ENCODE measurements around the gene KIF1A.

The KIF1A gene

DNA sequence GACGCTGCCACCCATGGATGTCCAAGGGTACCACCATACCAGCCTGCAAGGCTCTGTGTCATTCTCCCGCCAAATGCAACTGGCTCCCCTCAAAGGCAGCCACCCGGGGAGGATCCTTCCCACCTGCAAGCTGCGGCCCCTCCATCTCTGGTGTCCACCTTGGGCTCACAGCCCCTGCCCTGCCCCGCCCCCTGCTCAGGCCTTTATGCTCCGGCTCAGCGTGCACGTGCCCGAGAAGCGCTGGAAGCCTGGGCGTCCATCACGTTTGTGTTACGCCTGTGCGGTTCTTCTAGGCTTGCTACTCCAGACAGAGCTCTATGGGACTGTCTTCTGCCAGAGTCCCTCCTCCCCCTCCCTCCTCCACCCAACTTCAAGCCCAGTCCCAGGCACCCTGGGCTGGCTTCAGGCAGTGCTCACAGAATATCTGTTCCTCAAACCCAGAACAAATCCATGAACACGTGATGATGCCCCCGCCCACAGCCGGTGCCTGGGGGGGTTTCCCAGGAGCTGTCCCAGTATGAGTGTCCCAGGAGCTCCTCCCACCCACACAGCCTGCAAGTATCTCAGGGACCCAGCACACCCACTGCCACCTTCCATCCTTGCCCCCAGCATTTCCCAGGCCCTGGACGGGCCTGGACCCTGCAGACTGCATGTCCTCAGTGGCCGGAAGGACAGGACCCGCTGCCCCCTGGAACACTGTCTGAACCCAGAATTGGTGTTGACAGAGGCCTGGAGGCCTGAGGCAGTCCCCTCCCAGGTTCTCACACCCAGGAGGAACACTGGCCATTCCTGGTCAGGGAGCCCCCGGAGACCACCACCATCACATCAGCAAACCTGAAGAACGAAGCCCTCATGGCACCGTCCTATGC is 30.3 kb downstream of the KIF1A start:
- Histone ChIP-seq H3K4me1 (ENCODE audit: insufficient read depth, low read length) (no peaks in the 10 kb centered on the region; the same call in 1 of the 2 replicates), H3K36me3 (ENCODE audit: insufficient read depth, low read length) (peaks cover 64% of the 10 kb centered on the region), H3K4me3 (ENCODE audit: low read length) (no peak overlapping the region), H3K9ac (ENCODE audit: low read depth, low read length) (no peak overlapping the region), H3K27ac (ENCODE audit: low read depth, low read length) (no peak overlapping the region), H3K27me3 (ENCODE audit: insufficient read depth, low read length) (no peaks in the 10 kb centered on the region), H3K9me3 (ENCODE audit: insufficient read depth, low read depth, low read length) (no peaks in the 10 kb centered on the region)
- WGBS: 93% methylated on average over 23 of the region's 23 CpGs

DNA sequence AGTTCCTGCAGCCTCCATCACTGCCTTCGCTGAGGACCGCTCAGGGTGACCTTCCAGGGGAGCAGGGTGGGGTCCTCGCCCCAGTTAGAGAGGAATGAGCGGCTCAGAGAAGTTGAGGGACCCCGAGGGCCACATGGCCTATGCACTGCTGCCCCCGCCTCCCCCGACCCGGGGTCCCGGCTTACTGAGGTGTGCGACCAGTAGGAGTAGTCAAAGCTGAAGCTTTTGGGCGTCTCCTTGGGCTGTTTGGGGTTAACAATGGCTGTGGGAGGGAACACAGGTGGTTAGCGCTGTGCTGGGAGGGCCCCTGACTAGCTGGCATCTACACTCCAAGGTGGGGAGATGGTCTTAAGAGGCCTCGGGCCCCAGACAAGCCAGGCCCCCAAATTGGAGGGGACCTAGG is 31.0 kb downstream of the KIF1A start:
- no peak overlapping the region for H3K4me3 ChIP-seq (ENCODE audit: low read length)
- 96% methylated on average over 13 of the region's 13 CpGs for WGBS
- H3K27ac ChIP-seq (ENCODE audit: low read depth, low read length): no peak overlapping the region
- H3K9ac ChIP-seq (ENCODE audit: low read depth, low read length): no peak overlapping the region
- H3K4me1 ChIP-seq (ENCODE audit: insufficient read depth, low read length): no peaks in the 10 kb centered on the region; the same call in 1 of the 2 replicates
- H3K27me3 ChIP-seq (ENCODE audit: insufficient read depth, low read length): no peaks in the 10 kb centered on the region
- peaks cover 65% of the 10 kb centered on the region for H3K36me3 ChIP-seq (ENCODE audit: insufficient read depth, low read length)
- no peaks in the 10 kb centered on the region for H3K9me3 ChIP-seq (ENCODE audit: insufficient read depth, low read depth, low read length)

DNA sequence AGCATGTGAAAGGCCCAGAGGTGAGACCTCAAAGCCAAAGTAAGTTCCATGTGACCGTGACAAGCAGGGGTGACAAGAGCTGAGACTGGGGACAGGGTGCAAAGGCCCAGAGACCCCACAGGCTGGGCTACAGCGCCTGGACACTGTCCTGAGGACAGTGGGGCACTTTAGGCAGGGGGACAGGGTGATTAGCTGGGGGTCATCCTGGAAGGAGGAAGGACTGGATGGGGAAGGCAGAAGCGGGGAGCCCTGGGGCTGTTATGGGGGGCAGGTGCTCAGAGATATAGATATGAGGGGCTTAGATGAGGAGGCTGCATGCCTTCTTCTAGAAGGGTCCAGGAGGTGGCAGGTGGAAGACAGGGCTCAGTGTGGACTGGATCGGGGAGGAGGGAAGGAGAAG is 31.5 kb downstream of the KIF1A start:
- Histone ChIP-seq H3K36me3 (ENCODE audit: insufficient read depth, low read length) (peaks cover 66% of the 10 kb centered on the region), H3K4me3 (ENCODE audit: low read length) (no peak overlapping the region), H3K9ac (ENCODE audit: low read depth, low read length) (no peak overlapping the region), H3K4me1 (ENCODE audit: insufficient read depth, low read length) (no peaks in the 10 kb centered on the region; the same call in 1 of the 2 replicates), H3K27ac (ENCODE audit: low read depth, low read length) (no peak overlapping the region), H3K27me3 (ENCODE audit: insufficient read depth, low read length) (no peaks in the 10 kb centered on the region), H3K9me3 (ENCODE audit: insufficient read depth, low read depth, low read length) (no peaks in the 10 kb centered on the region)
- WGBS: 95% methylated on average over 4 of the region's 4 CpGs

DNA sequence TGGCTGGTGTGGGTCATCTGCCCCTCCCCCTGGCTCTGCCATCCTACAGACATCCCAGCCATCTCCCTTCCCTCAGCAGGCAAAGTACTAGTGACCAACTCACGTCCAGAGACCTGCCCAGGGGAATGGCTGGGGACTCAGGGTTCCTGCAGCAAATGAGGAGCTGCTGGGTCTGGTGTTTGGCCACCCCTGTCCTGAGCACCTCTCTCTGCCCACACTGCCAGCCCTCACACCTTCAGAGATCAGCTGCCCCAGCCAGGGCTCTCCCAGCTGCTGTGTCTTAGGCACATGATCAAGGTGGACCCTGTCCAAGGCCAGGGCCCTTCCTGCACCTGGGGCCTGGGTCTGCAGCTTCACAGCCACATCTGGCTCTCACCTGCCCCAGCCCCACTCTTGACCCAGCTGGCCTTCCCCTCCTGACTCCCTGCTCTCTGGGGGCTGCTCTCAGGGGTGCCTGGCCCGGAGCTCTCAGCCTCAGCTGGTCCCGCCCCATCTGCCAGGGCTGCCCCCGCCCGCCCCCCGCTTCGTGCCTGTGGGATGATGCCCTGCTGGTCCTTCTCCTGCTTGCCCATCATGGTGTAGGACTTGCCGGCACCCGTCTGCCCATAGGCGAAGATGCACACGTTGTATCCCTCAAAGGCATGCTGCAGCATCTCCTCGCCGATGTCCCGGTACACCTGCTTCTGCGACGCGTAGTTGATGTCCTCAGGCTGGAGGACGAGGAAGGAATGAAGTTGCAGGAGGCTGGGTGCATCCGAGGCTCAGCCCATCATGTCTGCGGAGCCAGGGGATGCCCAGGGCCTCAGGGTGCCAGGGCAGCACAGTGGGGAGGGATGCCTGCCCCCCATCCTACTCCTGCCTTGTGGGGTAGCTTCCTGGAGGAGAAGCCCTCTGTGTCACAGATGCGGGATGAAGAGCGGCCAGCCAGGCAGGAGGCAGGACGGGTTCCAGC is 32.2 kb downstream of the KIF1A start:
- Histone ChIP-seq H3K4me1 (ENCODE audit: insufficient read depth, low read length) (no peaks in the 10 kb centered on the region), H3K27ac (ENCODE audit: low read depth, low read length) (no peak overlapping the region), H3K4me3 (ENCODE audit: low read length) (no peak overlapping the region), H3K9ac (ENCODE audit: low read depth, low read length) (no peak overlapping the region), H3K9me3 (ENCODE audit: insufficient read depth, low read depth, low read length) (no peaks in the 10 kb centered on the region), H3K36me3 (ENCODE audit: insufficient read depth, low read length) (peaks cover 67% of the 10 kb centered on the region), H3K27me3 (ENCODE audit: insufficient read depth, low read length) (no peaks in the 10 kb centered on the region)
- 94% methylated on average over 23 of the region's 23 CpGs for WGBS

DNA sequence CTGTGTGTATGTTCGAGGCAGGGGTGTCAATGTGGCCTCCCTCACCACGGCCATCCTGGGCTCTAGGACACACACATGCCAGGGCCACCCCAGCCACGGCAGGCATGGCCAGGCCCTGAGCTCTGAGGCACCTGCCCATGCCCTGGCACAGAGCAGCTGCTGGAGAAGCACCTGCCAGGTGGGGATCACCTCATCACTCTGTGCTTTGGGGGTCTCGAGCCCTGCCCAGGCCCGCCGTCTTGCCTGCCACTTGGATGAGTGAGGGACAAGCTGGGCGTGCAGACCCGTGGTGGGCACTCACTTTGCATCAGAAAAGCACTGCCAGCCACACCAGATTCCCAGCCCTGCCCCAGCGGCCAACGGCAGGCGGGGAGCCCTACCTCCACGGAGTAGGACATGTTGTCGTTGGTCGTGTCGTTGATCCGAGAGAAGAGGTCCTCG is 33.1 kb downstream of the KIF1A start:
- H3K4me1 ChIP-seq (ENCODE audit: insufficient read depth, low read length): no peaks in the 10 kb centered on the region
- no peak overlapping the region for H3K9ac ChIP-seq (ENCODE audit: low read depth, low read length)
- H3K36me3 ChIP-seq (ENCODE audit: insufficient read depth, low read length): peaks cover 69% of the 10 kb centered on the region
- H3K4me3 ChIP-seq (ENCODE audit: low read length): no peak overlapping the region
- no peaks in the 10 kb centered on the region for H3K9me3 ChIP-seq (ENCODE audit: insufficient read depth, low read depth, low read length)
- WGBS: 92% methylated on average over 17 of the region's 17 CpGs
- no peaks in the 10 kb centered on the region for H3K27me3 ChIP-seq (ENCODE audit: insufficient read depth, low read length)
- H3K27ac ChIP-seq (ENCODE audit: low read depth, low read length): no peak overlapping the region

DNA sequence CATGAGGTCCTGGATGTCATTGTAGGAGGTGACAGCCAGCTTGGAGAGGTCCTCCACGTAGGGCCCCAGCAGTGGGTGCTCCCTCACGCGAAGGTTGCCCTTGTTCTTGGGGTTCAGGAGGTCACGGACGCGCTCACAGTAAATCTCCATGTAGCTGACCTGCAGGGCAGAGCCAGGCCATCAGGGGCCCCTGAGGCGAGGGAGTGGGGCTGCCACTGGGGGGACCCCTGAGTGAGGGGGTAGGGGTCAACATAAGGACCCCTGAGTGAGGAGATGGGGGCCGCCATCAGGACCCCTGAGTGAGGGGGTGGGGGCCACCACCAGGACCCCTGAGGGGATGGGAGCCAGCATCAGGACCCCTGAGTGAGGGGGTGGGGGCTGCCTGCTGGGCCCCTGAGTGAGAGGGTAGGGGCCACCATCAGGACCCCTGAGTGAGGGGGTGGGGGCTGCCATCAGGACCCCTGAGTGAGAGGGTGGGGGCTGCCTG is 33.6 kb downstream of the KIF1A start:
- no peak overlapping the region for H3K27ac ChIP-seq (ENCODE audit: low read depth, low read length)
- WGBS: 95% methylated on average over 8 of the region's 8 CpGs
- H3K9ac ChIP-seq (ENCODE audit: low read depth, low read length): no peak overlapping the region
- no peaks in the 10 kb centered on the region for H3K4me1 ChIP-seq (ENCODE audit: insufficient read depth, low read length)
- H3K36me3 ChIP-seq (ENCODE audit: insufficient read depth, low read length): peaks cover 74% of the 10 kb centered on the region
- no peak overlapping the region for H3K4me3 ChIP-seq (ENCODE audit: low read length)
- no peaks in the 10 kb centered on the region for H3K27me3 ChIP-seq (ENCODE audit: insufficient read depth, low read length)
- no peaks in the 10 kb centered on the region for H3K9me3 ChIP-seq (ENCODE audit: insufficient read depth, low read depth, low read length)

DNA sequence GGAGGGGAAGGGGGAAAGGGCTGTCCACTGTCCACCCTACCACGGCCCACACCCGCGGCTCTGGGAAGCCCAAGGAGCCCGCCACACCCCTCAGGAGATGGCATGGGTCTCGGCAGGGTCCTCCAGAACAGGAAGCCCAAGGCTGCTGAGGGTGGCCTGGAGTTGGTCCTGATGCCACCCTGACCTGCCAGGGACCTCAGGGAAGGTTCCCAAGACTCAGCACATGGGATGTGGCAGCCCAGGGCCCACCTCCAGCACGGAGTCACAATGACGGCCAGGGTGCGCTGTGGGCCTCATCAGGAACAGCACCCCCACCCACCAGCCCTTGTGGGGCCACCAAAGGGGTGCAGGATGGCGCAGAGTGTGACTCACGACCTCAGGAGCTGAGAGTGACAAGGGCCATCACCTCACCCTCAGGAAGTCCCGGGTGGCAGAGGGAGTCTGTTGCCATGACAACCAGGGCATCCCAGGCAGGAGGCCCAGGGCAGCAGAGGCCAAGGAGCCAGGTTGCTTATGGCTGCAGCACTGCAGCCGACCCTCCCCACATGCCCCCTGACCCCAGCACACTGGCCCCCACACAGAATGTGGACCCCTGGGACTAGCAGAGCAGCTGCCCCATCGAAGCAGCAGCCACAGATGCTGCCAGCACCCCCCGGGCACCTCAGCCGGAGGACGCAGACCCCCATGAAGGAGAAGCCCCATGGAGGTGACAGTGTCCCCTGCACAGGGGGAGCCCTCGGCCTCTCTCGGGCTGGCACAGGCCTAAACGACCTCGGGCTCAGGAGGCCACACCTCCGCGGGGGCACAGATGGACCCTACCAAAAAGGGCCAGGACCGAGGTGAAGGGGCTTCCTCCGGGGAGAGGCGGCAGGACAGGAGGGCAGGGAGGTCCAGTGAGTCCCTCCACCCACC is 34.3 kb downstream of the KIF1A start:
- no peak overlapping the region for H3K27ac ChIP-seq (ENCODE audit: low read depth, low read length)
- no peaks in the 10 kb centered on the region for H3K27me3 ChIP-seq (ENCODE audit: insufficient read depth, low read length)
- no peak overlapping the region for H3K9ac ChIP-seq (ENCODE audit: low read depth, low read length)
- no peaks in the 10 kb centered on the region for H3K4me1 ChIP-seq (ENCODE audit: insufficient read depth, low read length)
- H3K36me3 ChIP-seq (ENCODE audit: insufficient read depth, low read length): peaks cover 74% of the 10 kb centered on the region
- no peak overlapping the region for H3K4me3 ChIP-seq (ENCODE audit: low read length)
- H3K9me3 ChIP-seq (ENCODE audit: insufficient read depth, low read depth, low read length): no peaks in the 10 kb centered on the region
- 93% methylated on average over 25 of the region's 25 CpGs for WGBS

DNA sequence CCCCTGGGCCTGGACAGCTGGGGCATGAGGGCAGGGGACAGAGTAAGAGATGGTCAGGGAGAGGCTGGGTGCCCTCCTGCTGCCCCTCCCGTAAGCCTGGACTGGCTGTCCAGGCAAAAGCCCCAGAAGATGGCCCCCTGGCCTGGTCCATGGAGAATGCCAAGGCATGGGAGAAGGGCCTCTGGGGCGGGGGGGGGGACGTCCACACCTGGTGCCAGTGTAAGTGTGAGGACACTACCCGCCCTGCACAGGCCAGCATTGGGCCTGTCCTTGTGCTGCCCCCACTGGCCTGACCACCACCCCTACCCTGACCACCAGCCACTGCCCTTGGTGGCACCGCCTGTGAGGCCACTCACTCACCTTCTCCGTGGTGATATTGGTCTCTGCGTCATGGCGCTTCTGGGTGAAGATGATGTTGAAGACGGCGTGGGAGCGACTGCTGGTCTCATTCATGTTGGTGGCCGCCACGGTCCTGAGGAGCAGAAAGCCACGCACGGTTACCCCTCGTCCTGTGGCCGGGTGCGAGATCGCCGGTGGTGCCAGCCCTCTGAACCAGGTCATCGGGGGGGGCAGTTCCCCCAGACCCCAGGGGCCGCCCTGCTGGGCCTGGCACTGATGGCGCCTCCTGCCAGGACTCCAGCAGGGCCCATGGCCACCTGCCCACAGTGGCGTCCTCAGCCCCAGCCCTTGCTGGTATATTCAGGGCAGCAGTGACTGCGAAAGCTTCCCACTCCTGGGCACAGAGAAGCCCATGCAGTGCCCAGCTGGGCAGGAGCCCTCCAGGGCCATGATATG is 35.2 kb downstream of the KIF1A start:
- Histone ChIP-seq H3K36me3 (ENCODE audit: insufficient read depth, low read length) (peaks cover 74% of the 10 kb centered on the region), H3K4me1 (ENCODE audit: insufficient read depth, low read length) (no peaks in the 10 kb centered on the region), H3K27me3 (ENCODE audit: insufficient read depth, low read length) (no peaks in the 10 kb centered on the region), H3K9ac (ENCODE audit: low read depth, low read length) (no peak overlapping the region), H3K9me3 (ENCODE audit: insufficient read depth, low read depth, low read length) (no peaks in the 10 kb centered on the region), H3K27ac (ENCODE audit: low read depth, low read length) (no peak overlapping the region), H3K4me3 (ENCODE audit: low read length) (no peak overlapping the region)
- WGBS: 94% methylated on average over 25 of the region's 25 CpGs

DNA sequence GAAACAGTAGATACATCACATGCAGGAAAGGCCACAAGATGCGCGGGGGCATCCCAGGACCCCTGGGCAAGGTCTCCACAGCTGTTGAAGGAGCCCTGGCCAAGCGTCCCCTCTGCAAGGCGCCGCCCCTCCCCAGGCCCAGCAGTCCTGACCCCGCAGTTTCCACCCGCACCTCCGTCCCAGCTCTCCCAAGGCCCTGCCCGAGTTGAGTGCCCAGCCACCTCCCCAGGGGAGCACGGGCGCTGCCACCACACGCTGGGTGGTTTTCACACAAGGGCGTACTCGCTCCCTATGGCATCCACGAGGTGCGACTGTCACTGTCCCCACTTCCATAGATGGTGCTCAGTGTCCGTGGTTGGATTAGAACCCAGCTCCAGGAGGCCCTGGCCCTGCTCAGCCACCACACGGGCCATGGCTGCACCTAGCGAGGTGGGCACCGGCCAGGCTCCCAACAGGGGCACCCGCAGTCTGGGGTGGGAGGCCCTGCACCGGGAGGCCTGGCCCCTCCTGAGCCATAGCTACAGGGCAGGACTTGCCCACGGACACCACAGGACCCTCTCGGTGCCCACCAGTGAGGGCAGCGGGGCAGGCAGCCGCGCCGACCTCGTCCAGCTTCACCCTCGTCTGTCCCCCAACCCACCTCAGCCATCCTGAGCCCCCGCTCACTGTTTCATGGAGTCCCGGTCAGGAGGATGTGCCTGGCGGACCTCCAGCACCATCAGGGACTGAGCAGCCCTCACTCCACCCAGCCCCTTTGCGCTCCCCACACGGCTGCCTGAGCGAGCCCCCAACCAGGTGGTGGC is 36.0 kb downstream of the KIF1A start:
- 96% methylated on average over 36 of the region's 36 CpGs for WGBS
- no peaks in the 10 kb centered on the region for H3K27me3 ChIP-seq (ENCODE audit: insufficient read depth, low read length)
- H3K4me1 ChIP-seq (ENCODE audit: insufficient read depth, low read length): no peaks in the 10 kb centered on the region
- H3K36me3 ChIP-seq (ENCODE audit: insufficient read depth, low read length): peaks cover 73% of the 10 kb centered on the region
- H3K9me3 ChIP-seq (ENCODE audit: insufficient read depth, low read depth, low read length): no peaks in the 10 kb centered on the region
- H3K27ac ChIP-seq (ENCODE audit: low read depth, low read length): no peak overlapping the region
- H3K4me3 ChIP-seq (ENCODE audit: low read length): no peak overlapping the region
- no peak overlapping the region for H3K9ac ChIP-seq (ENCODE audit: low read depth, low read length)

All from HUES64 (cell line).